ENCODE data around the gene DDI1. TPM values are rescaled to one million over a fixed set of nuclear protein-coding genes. Genes with fewer than 3 reads are reported as not detected.
"Not testable (repeated sequence)": the region's sequence is repeated elsewhere in the genome, so short reads cannot be mapped to it uniquely, and the experiment has no call there.

DDI1 gene
- total RNA-seq, 1 donor from 2014 or later: not detected

- ATAC-seq (peak in 1 of 2 donors; percentile 17), DNase-seq (no peak)
- no peak overlapping the region for H3K4me3 ChIP-seq
- no peak overlapping the region for H3K27ac ChIP-seq
- H3K9me3 ChIP-seq: no peaks in the 10 kb centered on the region
- no peak for TF ChIP-seq CTCF (IDR thresholded peaks at IDR 0.05)
- no peaks in the 10 kb centered on the region for H3K36me3 ChIP-seq
- H3K4me1 ChIP-seq: no peaks in the 10 kb centered on the region
- intact Hi-C loops (cut with DNase I): no loop called here
- no peaks in the 10 kb centered on the region for H3K27me3 ChIP-seq (ENCODE audit: low read depth)
Measured at GRCh38 chr11:104036995-104037394, 555 bp downstream of the DDI1 start.

GRCh38 chr11:104041792-104042191, 5.4 kb downstream of the DDI1 start:
- H3K27me3 ChIP-seq (ENCODE audit: low read depth): no peaks in the 10 kb centered on the region
- H3K9me3 ChIP-seq: no peaks in the 10 kb centered on the region
- H3K36me3 ChIP-seq: no peaks in the 10 kb centered on the region
- no peak for TF ChIP-seq CTCF (IDR thresholded peaks at IDR 0.05)
- ATAC-seq (no peak), DNase-seq (no peak)
- no peak overlapping the region for H3K4me3 ChIP-seq
- H3K27ac ChIP-seq: no peak overlapping the region
- no peaks in the 10 kb centered on the region for H3K4me1 ChIP-seq
- intact Hi-C loops (cut with DNase I): no loop called here

- H3K4me3 ChIP-seq: no peak overlapping the region
- intact Hi-C loops (cut with DNase I): no loop called here
- H3K27ac ChIP-seq: no peak overlapping the region
- no peak for DNase-seq
- no peaks in the 10 kb centered on the region for H3K9me3 ChIP-seq
- H3K36me3 ChIP-seq: no peaks in the 10 kb centered on the region
- TF ChIP-seq CTCF (IDR thresholded peaks at IDR 0.05): no peak
- ATAC-seq: no peak
- no peaks in the 10 kb centered on the region for H3K4me1 ChIP-seq
- no peaks in the 10 kb centered on the region for H3K27me3 ChIP-seq (ENCODE audit: low read depth)
Measured at GRCh38 chr11:104043142-104043541, 6.7 kb downstream of the DDI1 start.

- no peaks in the 10 kb centered on the region for H3K4me1 ChIP-seq
- H3K36me3 ChIP-seq: no peaks in the 10 kb centered on the region
- no peaks in the 10 kb centered on the region for H3K9me3 ChIP-seq
- no peak for TF ChIP-seq CTCF (IDR thresholded peaks at IDR 0.05)
- ATAC-seq: no peak
- H3K4me3 ChIP-seq: no peak overlapping the region
- H3K27ac ChIP-seq: no peak overlapping the region
- H3K27me3 ChIP-seq (ENCODE audit: low read depth): no peaks in the 10 kb centered on the region
- no peak for DNase-seq
- intact Hi-C loops (cut with DNase I): no loop called here
Measured at GRCh38 chr11:104043678-104044239, 7.3 kb downstream of the DDI1 start.

GRCh38 chr11:104046331-104046730, 9.9 kb downstream of the DDI1 start:
- H3K4me1 ChIP-seq: no peaks in the 10 kb centered on the region
- ATAC-seq: no peak
- no peak for DNase-seq
- no peaks in the 10 kb centered on the region for H3K36me3 ChIP-seq
- no peak overlapping the region for H3K27ac ChIP-seq
- no peak for TF ChIP-seq CTCF (IDR thresholded peaks at IDR 0.05)
- no peak overlapping the region for H3K4me3 ChIP-seq
- intact Hi-C loops (cut with DNase I): no loop called here
- H3K9me3 ChIP-seq: no peaks in the 10 kb centered on the region
- no peaks in the 10 kb centered on the region for H3K27me3 ChIP-seq (ENCODE audit: low read depth)

GRCh38 chr11:104046858-104047257, 10.4 kb downstream of the DDI1 start:
- H3K27ac ChIP-seq; intact Hi-C loops (cut with DNase I); H3K4me3 ChIP-seq; DNase-seq; H3K4me1 ChIP-seq; H3K9me3 ChIP-seq; H3K36me3 ChIP-seq; H3K27me3 ChIP-seq (ENCODE audit: low read depth); ATAC-seq: not testable (repeated sequence)

Measured in lower lobe of right lung (tissue), 2 donors.